Keratinocyte (primary cell): Measurements from ENCODE around the gene CYTIP.

Experiments used
- CTCF ChIP-seq, 3 experiments: IDR thresholded peaks in 1 of 3; conservative IDR thresholded peaks in 1 of 3; optimal IDR thresholded peaks in 1 of 3; 2 replicates in 2 of 3; 3 replicates in 1 of 3; pipeline versions ENCODE3 to v1.5.1; 2011; ENCODE audit warnings: low read length in 3 of 3, mild to moderate bottlenecking in 3 of 3, moderate library complexity in 2 of 3, control low read depth in 1 of 3, inconsistent platforms in 1 of 3; ENCODE audit not compliant: insufficient read depth in 2 of 3; ENCODE audit errors: extremely low read depth in 1 of 3
- EZH2 ChIP-seq: IDR thresholded peaks from one replicate; pipeline ENCODE4 v1.6.1; 2012; ENCODE audit warnings: inconsistent platforms, mild to moderate bottlenecking, low read length, moderate library complexity

GRCh38 chr2:157486596-157487270 lies 42.8 kb upstream of the CYTIP start:
- TF ChIP-seq CTCF (optimal IDR thresholded peaks at IDR 0.05 in 1 of 3, IDR thresholded peaks at IDR 0.05 in 1 of 3, conservative IDR thresholded peaks at IDR 0.05 in 1 of 3; ENCODE audit: extremely low read depth in 1 of 3, insufficient read depth in 2 of 3, low read length in 3 of 3) (no peak), EZH2 (no peak)
